Stimulated activated CD4-positive, alpha-beta T cell treated with anti-CD3 and anti-CD28 coated beads, Interleukin-12 subunit alpha, Interleukin-12 subunit beta, amount 100 ng/mL, for 4 hours (primary cell): ENCODE measurements around the gene AKR1B15.

Source experiments
- DNase-seq: peaks from one replicate; pipeline ENCODE4 v3.0.0-alpha.2; 2020

Gene AKR1B15

DNA sequence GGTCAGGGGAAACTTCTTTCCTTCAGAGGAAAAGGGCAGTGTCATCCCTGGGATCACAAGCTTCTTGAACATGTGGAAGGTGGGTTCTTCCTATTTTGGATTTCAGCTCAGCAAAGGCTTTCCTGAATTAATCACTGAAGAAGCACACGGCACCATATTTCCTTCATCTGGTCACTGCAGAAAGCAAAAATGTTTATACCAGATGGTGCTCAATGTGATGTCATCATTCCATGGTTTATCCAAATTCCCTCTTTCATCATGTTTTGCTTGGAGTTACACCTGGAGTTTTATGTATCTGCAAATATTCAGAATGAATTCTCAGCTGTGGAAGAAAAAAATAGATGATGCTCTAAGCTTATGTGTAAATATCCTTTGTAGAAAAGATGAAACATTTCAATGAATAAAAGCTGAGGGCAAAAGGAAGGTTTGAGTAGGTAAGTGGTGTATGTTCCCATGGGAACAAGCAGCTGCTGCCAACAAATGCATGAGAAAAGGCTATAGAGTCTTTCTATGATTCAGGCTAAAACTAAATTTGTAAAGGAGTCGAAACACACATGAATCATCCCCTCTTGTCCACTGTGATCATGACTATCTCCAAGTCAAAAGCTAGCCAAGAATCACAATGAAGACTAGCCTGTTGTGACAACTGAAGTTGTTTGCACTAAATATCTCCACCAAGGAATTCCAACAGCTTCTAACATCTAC is 70.9 kb downstream of the AKR1B15 start:
- DNase-seq = no peak

- DNase-seq = no peak
These were observed 73.5 kb downstream of the AKR1B15 start for GRCh38 chr7:134622303-134622995.

GRCh38 chr7:134623193-134623592 is 74.3 kb downstream of the AKR1B15 start:
- DNase-seq = no peak

- no peak for DNase-seq
These were observed 76.6 kb downstream of the AKR1B15 start for GRCh38 chr7:134625550-134625949.

DNA sequence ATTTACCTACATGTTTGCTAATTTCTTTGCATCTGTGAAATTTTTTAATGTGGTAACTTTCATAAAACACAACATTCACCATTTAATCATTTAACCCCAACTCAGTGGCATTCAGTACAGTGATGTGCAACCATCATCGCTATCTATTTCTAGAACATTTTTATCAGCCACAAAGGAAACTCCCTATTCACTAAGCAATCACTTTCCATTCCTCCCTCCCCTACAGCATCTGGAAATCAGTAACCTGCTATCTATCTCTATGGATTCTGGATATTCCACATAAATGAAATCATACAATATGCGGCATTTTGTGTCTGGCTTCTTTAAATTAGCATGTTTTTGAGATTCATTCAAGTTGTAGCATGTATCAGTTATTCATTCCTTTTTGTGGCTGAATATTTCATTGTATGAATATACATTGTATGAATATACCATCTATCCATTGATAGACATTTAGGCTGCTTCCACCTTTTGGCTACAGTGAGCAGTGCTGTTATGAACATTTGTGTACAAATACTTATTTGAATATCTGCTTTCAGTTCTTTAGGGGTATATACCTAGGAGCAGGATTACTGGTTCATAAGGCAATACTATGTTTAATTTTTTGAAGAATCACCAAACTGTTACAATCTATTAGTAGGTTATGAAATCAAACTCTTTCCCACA is 78.3 kb downstream of the AKR1B15 start:
- DNase-seq = no peak

DNA sequence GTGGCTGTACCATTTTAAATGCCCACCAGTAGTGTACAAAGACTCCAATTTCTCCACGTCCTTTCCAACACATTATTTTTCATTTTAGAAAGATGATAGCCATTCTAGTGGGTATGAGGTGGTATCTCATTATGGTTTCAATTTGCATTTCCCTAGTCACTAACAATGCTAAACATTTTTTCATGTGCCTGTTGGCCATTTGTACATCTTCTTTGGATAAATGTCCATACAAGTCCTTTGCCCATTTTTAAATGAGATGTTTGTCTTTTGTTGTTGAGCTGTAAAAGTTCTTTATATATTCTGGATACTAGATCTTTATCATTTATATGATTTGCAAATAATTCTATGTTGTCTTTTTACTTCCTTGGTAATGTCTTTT is 78.9 kb downstream of the AKR1B15 start:
- no peak for DNase-seq

DNA sequence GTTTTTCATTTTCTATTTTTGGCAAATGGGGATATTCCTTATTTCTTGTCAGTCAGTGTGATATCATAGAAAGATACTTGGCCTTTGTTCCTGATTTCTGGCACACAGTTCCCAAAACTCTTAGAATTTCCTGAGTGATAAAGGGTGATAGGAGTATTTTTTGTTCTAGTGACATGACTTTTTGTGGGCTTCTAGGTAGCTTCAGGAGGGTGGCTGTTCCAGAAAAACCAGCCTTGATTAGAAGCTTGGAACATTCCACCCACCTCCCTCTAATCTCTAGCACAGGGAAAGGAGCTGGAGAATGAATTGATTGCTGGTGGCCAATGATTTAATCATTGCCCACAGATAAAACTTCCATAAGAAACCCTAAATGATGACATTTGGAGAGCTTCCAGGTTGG is 80.5 kb downstream of the AKR1B15 start:
- DNase-seq = no peak
